ENCODE measurements around the gene DYNLT4. TPM values are rescaled to one million over a fixed set of nuclear protein-coding genes. Genes with fewer than 3 reads are reported as not detected.

Gene DYNLT4
- total RNA-seq, 1 experiment from 2014 or later, result 0.66 TPM

- CTCF ChIA-PET, result no interaction called here
These were observed 21.5 kb downstream of the DYNLT4 start for GRCh38 chr1:44785501-44786137.

DNA sequence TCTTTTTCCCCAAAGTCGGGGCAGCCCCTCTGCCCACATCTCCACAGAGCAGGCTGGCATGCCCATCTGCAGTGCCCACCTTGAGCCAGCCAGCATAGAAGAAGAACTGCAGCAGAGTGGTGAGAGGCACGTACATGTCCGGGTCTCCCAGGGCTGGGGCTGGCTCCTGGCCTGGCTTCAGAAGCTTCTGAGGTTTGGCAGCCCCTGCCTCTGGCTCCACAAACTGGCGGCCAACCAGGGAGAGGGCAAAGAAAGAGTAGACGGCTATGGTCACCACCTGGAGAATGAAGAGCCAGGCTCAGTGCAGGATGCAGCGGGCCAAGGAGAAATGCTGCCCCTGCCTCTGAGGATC lies 22.1 kb downstream of the DYNLT4 start:
- intact Hi-C loops (cut with micrococcal nuclease; ENCODE audit: unreplicated experiment), result no loop called here
- H3K27me3 Mint-ChIP-seq (ENCODE audit: unreplicated experiment), result no peaks in the 10 kb centered on the region
- DNase-seq, result no peak
- BruUV-seq (replicated peaks), result no TSS peak
- H3K4me3 Mint-ChIP-seq (ENCODE audit: low read depth, unreplicated experiment), result no peak overlapping the region
- H3K36me3 Mint-ChIP-seq (ENCODE audit: insufficient read depth, unreplicated experiment), result peaks cover 36% of the 10 kb centered on the region
- TF ChIP-seq, protein P1, sequence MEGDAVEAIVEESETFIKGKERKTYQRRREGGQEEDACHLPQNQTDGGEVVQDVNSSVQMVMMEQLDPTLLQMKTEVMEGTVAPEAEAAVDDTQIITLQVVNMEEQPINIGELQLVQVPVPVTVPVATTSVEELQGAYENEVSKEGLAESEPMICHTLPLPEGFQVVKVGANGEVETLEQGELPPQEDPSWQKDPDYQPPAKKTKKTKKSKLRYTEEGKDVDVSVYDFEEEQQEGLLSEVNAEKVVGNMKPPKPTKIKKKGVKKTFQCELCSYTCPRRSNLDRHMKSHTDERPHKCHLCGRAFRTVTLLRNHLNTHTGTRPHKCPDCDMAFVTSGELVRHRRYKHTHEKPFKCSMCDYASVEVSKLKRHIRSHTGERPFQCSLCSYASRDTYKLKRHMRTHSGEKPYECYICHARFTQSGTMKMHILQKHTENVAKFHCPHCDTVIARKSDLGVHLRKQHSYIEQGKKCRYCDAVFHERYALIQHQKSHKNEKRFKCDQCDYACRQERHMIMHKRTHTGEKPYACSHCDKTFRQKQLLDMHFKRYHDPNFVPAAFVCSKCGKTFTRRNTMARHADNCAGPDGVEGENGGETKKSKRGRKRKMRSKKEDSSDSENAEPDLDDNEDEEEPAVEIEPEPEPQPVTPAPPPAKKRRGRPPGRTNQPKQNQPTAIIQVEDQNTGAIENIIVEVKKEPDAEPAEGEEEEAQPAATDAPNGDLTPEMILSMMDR (IDR thresholded peaks at IDR 0.05; ENCODE audit: unreplicated experiment), result peak; percentile 24
- no peaks in the 10 kb centered on the region for H3K4me1 Mint-ChIP-seq (ENCODE audit: low read depth, unreplicated experiment)
- H3K9me3 Mint-ChIP-seq (ENCODE audit: low read depth, unreplicated experiment), result no peaks in the 10 kb centered on the region
- CTCF ChIA-PET, result interaction anchor here (0.9 to 1.0 kb wide), 2 partner anchors 10 to 201 kb away, joined by 3 to 4 read pairs; partner anchors contain the start of genes EIF2B3 and RPS8
- H3K27ac Mint-ChIP-seq (ENCODE audit: unreplicated experiment), result no peak overlapping the region

More at GRCh38 chr1:44785501-44786137, 21.5 kb downstream of the DYNLT4 start:
- Mint-ChIP-seq H3K4me1 (ENCODE audit: low read depth, unreplicated experiment) (no peaks in the 10 kb centered on the region), H3K27me3 (ENCODE audit: unreplicated experiment) (no peaks in the 10 kb centered on the region), H3K4me3 (ENCODE audit: low read depth, unreplicated experiment) (no peak overlapping the region), H3K9me3 (ENCODE audit: low read depth, unreplicated experiment) (no peaks in the 10 kb centered on the region), H3K36me3 (ENCODE audit: insufficient read depth, unreplicated experiment) (peaks cover 30% of the 10 kb centered on the region), H3K27ac (ENCODE audit: unreplicated experiment) (no peak overlapping the region)
- intact Hi-C loops (cut with micrococcal nuclease; ENCODE audit: unreplicated experiment), result no loop called here
- DNase-seq, result no peak
- BruUV-seq (replicated peaks), result no TSS peak
- TF ChIP-seq, protein P1 (IDR thresholded peaks at IDR 0.05; ENCODE audit: unreplicated experiment), result no peak

- Mint-ChIP-seq H3K4me3 (ENCODE audit: low read depth, unreplicated experiment) (peak overlapping the region; percentile 27), H3K27me3 (ENCODE audit: unreplicated experiment) (no peaks in the 10 kb centered on the region), H3K27ac (ENCODE audit: unreplicated experiment) (no peak overlapping the region), H3K4me1 (ENCODE audit: low read depth, unreplicated experiment) (no peaks in the 10 kb centered on the region), H3K9me3 (ENCODE audit: low read depth, unreplicated experiment) (no peaks in the 10 kb centered on the region), H3K36me3 (ENCODE audit: insufficient read depth, unreplicated experiment) (peaks cover 43% of the 10 kb centered on the region)
- intact Hi-C loops (cut with micrococcal nuclease; ENCODE audit: unreplicated experiment), result no loop called here
- CTCF ChIA-PET, result interaction anchor here (0.5 to 1.0 kb wide), 4 partner anchors 9 to 202 kb away, joined by 3 to 4 read pairs (median 3); partner anchors contain the start of genes EIF2B3 and RPS8
- TF ChIP-seq, protein P1 (IDR thresholded peaks at IDR 0.05; ENCODE audit: unreplicated experiment), result no peak
- BruUV-seq (replicated peaks), result no TSS peak
- DNase-seq, result peak; percentile 30
These were observed 22.8 kb downstream of the DYNLT4 start for GRCh38 chr1:44784094-44785028.

GRCh38 chr1:44783697-44784093 lies 23.5 kb downstream of the DYNLT4 start:
- intact Hi-C loops (cut with micrococcal nuclease; ENCODE audit: unreplicated experiment), result no loop called here
- no peak overlapping the region for H3K27ac Mint-ChIP-seq (ENCODE audit: unreplicated experiment)
- TF ChIP-seq, protein P1 (IDR thresholded peaks at IDR 0.05; ENCODE audit: unreplicated experiment), result no peak
- H3K27me3 Mint-ChIP-seq (ENCODE audit: unreplicated experiment), result no peaks in the 10 kb centered on the region
- no peak for DNase-seq
- CTCF ChIA-PET, result interaction anchor here (0.5 to 0.8 kb wide), 3 partner anchors 17 to 70 kb away, joined by 3 to 6 read pairs (median 3); no protein-coding TSS in a partner anchor
- peaks cover 49% of the 10 kb centered on the region for H3K36me3 Mint-ChIP-seq (ENCODE audit: insufficient read depth, unreplicated experiment)
- peak overlapping the region; percentile 27 for H3K4me3 Mint-ChIP-seq (ENCODE audit: low read depth, unreplicated experiment)
- peaks cover 3% of the 10 kb centered on the region for H3K4me1 Mint-ChIP-seq (ENCODE audit: low read depth, unreplicated experiment)
- no TSS peak for BruUV-seq (replicated peaks)
- H3K9me3 Mint-ChIP-seq (ENCODE audit: low read depth, unreplicated experiment), result no peaks in the 10 kb centered on the region
